ENCODE data around the gene ARMC6. TPM values are rescaled to one million over a fixed set of nuclear protein-coding genes. Genes with fewer than 3 reads are reported as not detected.

The ARMC6 gene
- total RNA-seq, 4 donors from 2014 or later: 18.2 to 26.3 (median 24.5) TPM

GRCh38 chr19:19028526-19028925, 4.9 kb upstream of the ARMC6 start:
- H3K36me3 ChIP-seq: peaks cover 0 to 69% (median 0%) of the 10 kb centered on the region in 3 donors
- no peak overlapping the region for H3K4me3 ChIP-seq

GRCh38 chr19:19031891-19032290, 1.5 kb upstream of the ARMC6 start:
- Histone ChIP-seq H3K36me3 (peaks cover 0 to 38% (median 0%) of the 10 kb centered on the region in 3 donors), H3K4me3 (peak overlapping the region in 1 of 4 donors; percentile 80), H3K27ac (peak overlapping the region in 1 of 4 donors; percentile 88), H3K27me3 (no peaks in the 10 kb centered on the region), H3K9me3 (no peaks in the 10 kb centered on the region), H3K4me1 (peaks cover 0 to 22% (median 18%) of the 10 kb centered on the region in 4 donors)
- TF ChIP-seq POLR2A (IDR thresholded peaks at IDR 0.05) (no peak), CTCF (IDR thresholded peaks at IDR 0.05) (no peak)
- no peak for DNase-seq

More at GRCh38 chr19:19028526-19028925, 4.9 kb upstream of the ARMC6 start:
- H3K4me1 ChIP-seq: peaks cover 0 to 11% (median 8%) of the 10 kb centered on the region in 4 donors
- no peak for TF ChIP-seq POLR2A (IDR thresholded peaks at IDR 0.05)
- TF ChIP-seq CTCF (IDR thresholded peaks at IDR 0.05): no peak
- DNase-seq: no peak
- no peaks in the 10 kb centered on the region for H3K9me3 ChIP-seq
- no peak overlapping the region for H3K27ac ChIP-seq
- H3K27me3 ChIP-seq: no peaks in the 10 kb centered on the region

DNA sequence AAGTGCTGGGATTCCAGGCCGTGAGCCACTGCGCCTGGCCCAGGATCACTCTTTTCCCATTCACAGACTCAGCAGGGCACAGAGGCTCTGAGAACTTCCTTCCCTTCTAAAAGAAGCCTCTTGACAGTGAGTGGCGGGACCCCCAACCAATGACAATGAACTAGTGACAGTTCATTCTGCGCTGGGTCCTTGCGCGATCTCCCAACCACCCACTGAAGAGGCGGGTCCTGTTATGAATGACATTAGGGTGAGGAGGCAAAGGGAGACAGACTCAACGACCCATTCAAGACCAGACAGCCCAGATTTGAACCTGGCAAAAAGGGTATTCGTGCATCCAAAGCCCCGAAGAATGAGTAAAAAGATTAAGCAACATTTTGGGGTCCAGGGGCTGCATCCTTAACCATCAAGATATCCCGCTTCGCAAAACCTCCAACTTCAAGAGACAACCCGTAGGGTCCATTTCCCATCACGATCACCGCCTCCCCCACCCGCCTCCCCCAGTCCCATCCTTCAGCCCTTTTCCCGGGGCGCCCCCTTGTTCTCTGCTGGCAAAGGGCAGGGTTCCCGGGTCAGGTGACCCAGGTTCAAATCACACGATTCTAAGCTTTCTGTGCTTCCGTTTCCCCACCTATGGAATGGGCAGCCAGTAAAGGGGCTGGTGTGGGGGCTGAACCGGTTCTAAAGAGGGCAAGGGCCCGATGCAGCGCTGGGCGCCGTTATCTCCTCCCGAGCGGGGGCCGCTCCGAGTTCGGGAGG, 805 bp upstream of the ARMC6 start:
- Histone ChIP-seq H3K4me3 (peak overlapping the region; percentile 78 to 98 (median 88)), H3K27ac (peak overlapping the region; percentile 88 to 99 (median 93)), H3K4me1 (peaks cover 0 to 22% (median 18%) of the 10 kb centered on the region in 4 donors), H3K9me3 (no peaks in the 10 kb centered on the region), H3K27me3 (no peaks in the 10 kb centered on the region), H3K36me3 (peaks cover 0 to 31% (median 0%) of the 10 kb centered on the region in 3 donors)
- TF ChIP-seq CTCF (IDR thresholded peaks at IDR 0.05) (no peak), POLR2A (IDR thresholded peaks at IDR 0.05) (no peak)
- DNase-seq: peak in 2 of 3 donors; percentile 60 to 86

GRCh38 chr19:19033176-19033425, 302 bp upstream of the ARMC6 start:
- Histone ChIP-seq H3K9me3 (no peaks in the 10 kb centered on the region), H3K4me3 (peak overlapping the region; percentile 78 to 98 (median 88)), H3K4me1 (peaks cover 0 to 22% (median 18%) of the 10 kb centered on the region in 4 donors), H3K27ac (peak overlapping the region; percentile 88 to 99 (median 93)), H3K27me3 (no peaks in the 10 kb centered on the region), H3K36me3 (peaks cover 0 to 26% (median 0%) of the 10 kb centered on the region in 3 donors)
- TF ChIP-seq CTCF (IDR thresholded peaks at IDR 0.05) (peak in 1 of 6 experiments; percentile 5), POLR2A (IDR thresholded peaks at IDR 0.05) (no peak)
- peak in 1 of 3 donors; percentile 17 for DNase-seq

DNA sequence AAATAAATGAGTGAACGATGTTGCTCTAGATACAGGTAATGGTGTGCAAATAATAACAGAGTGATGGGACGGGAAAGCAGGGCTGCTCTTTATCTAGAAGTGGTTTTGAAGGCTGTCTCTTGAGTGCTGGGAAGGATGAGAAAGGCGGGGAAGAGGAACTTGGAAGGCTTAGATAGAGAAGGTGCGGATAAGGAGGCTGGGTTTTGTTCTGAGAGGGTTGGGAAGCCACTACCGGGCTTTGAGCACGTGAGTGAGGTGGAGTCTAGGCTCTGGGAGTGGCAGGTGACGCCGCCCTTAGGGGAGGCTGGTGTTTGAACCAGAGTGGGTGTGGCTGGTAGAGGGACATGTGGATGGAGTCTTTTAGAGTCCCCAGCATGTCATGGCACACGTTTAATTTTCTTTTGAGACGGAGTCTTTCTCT, 811 bp downstream of the ARMC6 start:
- Histone ChIP-seq H3K9me3 (no peaks in the 10 kb centered on the region), H3K4me3 (peak overlapping the region; percentile 78 to 98 (median 88)), H3K27ac (peak overlapping the region; percentile 88 to 99 (median 93)), H3K27me3 (no peaks in the 10 kb centered on the region), H3K36me3 (peaks cover 0 to 15% (median 0%) of the 10 kb centered on the region in 3 donors), H3K4me1 (peaks cover 0 to 22% (median 18%) of the 10 kb centered on the region in 4 donors)
- TF ChIP-seq POLR2A (IDR thresholded peaks at IDR 0.05) (no peak), CTCF (IDR thresholded peaks at IDR 0.05) (no peak)
- peak; percentile 44 to 76 (median 69) for DNase-seq
